WERI-Rb-1 (cell line): Measurements from ENCODE around the gene DBNDD2.

Experiments used
- DNase-seq: peaks from one replicate; pipeline ENCODE4 v3.0.0-alpha.2; 2020
- H3K27ac ChIP-seq: fragments of 250-450 bp; sonication (Bioruptor Pico); 2 replicates; pipeline ENCODE4 v1.5.1; 2020; ENCODE audit warnings: mild to moderate bottlenecking, moderate library complexity
- H3K27me3 ChIP-seq: fragments of 250-450 bp; sonication (Bioruptor Pico); 2 replicates; pipeline ENCODE4 v1.5.1; 2021; ENCODE audit warnings: mild to moderate bottlenecking, low read depth, moderate library complexity; ENCODE audit not compliant: insufficient read depth, severe bottlenecking
- H3K36me3 ChIP-seq: fragments of 250-450 bp; sonication (Bioruptor Pico); 2 replicates; pipeline ENCODE4 v1.5.1; 2020; ENCODE audit warnings: mild to moderate bottlenecking, moderate library complexity
- H3K4me3 ChIP-seq: 2 replicates; pipeline ENCODE4 v1.5.1; 2011; ENCODE audit warnings: low read depth, mild to moderate bottlenecking, control low read depth, low read length
- H3K9me3 ChIP-seq: fragments of 250-450 bp; sonication (Bioruptor Pico); 2 replicates; pipeline ENCODE4 v1.5.1; 2021; ENCODE audit warnings: mild to moderate bottlenecking, moderate library complexity; ENCODE audit not compliant: severe bottlenecking
- TF ChIP-seq, protein P1 (sequence below): IDR thresholded peaks from 2 replicates; pipeline ENCODE4 v1.5.1; 2011; ENCODE audit warnings: low read depth, mild to moderate bottlenecking, control low read depth, inconsistent platforms, low read length

The DBNDD2 gene

DNA sequence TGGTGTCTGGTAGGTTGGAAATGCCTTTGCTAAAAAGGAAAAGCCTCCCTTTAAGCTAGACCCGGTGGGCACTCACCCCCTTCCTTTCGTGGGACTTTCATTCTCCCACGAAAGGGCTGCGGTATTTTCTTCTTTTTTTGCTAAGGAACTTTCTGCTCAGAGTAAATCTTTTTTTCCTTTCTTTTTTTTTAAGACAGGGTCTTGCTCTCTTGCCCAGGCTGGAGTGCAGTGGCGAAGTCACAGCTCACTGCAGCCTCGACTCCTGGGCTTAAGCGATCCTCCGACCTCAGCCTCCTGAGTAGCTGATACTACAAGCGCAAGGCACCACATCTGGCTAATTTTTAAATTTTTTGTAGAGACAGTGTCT is 34.0 kb upstream of the DBNDD2 start:
- H3K4me3 ChIP-seq: no peak overlapping the region
- H3K36me3 ChIP-seq: peaks cover 10% of the 10 kb centered on the region
- TF ChIP-seq, protein P1, sequence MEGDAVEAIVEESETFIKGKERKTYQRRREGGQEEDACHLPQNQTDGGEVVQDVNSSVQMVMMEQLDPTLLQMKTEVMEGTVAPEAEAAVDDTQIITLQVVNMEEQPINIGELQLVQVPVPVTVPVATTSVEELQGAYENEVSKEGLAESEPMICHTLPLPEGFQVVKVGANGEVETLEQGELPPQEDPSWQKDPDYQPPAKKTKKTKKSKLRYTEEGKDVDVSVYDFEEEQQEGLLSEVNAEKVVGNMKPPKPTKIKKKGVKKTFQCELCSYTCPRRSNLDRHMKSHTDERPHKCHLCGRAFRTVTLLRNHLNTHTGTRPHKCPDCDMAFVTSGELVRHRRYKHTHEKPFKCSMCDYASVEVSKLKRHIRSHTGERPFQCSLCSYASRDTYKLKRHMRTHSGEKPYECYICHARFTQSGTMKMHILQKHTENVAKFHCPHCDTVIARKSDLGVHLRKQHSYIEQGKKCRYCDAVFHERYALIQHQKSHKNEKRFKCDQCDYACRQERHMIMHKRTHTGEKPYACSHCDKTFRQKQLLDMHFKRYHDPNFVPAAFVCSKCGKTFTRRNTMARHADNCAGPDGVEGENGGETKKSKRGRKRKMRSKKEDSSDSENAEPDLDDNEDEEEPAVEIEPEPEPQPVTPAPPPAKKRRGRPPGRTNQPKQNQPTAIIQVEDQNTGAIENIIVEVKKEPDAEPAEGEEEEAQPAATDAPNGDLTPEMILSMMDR: no peak
- no peaks in the 10 kb centered on the region for H3K9me3 ChIP-seq
- no peak overlapping the region for H3K27ac ChIP-seq
- DNase-seq: no peak
- no peaks in the 10 kb centered on the region for H3K27me3 ChIP-seq

- H3K27me3 ChIP-seq: no peaks in the 10 kb centered on the region
- no peak overlapping the region for H3K27ac ChIP-seq
- no peak overlapping the region for H3K4me3 ChIP-seq
- TF ChIP-seq, protein P1: no peak
- H3K9me3 ChIP-seq: no peaks in the 10 kb centered on the region
- DNase-seq: no peak
- H3K36me3 ChIP-seq: peaks cover 10% of the 10 kb centered on the region
Observed at GRCh38 chr20:45374966-45375365, 33.1 kb upstream of the DBNDD2 start.

DNA sequence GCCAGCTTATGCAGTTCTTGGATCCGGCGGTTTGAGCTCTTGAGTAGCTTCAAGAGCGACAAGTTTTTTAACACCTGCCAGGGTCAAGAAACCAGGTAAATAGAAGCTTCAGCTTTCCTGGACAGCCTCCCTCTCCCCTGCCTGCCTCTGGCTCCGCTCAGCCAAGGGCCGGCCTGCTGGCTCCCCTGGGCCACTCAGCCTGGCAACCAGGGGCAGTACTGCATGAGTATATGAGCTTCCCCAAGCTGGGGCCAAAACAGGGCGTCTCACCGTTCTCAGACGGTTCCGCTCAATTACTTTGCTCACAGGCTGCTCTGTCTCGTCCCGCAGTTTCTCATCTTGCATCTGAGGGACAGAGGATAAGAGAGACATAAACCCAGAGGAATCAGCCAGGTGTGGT is 30.8 kb upstream of the DBNDD2 start:
- TF ChIP-seq, protein P1: no peak
- H3K27me3 ChIP-seq: no peaks in the 10 kb centered on the region
- H3K4me3 ChIP-seq: no peak overlapping the region
- peaks cover 6% of the 10 kb centered on the region for H3K36me3 ChIP-seq
- peak; percentile 46 for DNase-seq
- no peaks in the 10 kb centered on the region for H3K9me3 ChIP-seq
- peak overlapping the region; percentile 64 for H3K27ac ChIP-seq

- H3K9me3 ChIP-seq: no peaks in the 10 kb centered on the region
- H3K4me3 ChIP-seq: no peak within 1 kb of the TSS
- H3K27me3 ChIP-seq: no peaks in the 10 kb centered on the region
- DNase-seq: peak; percentile 22
- H3K27ac ChIP-seq: peak within 1 kb of the TSS; percentile 64
- peaks cover 6% of the 10 kb centered on the region for H3K36me3 ChIP-seq
- TF ChIP-seq, protein P1: no peak
Observed at GRCh38 chr20:45378191-45378590, 29.9 kb upstream of the DBNDD2 start, which contains the start of gene TP53TG5. TP53TG5 (minus strand) TSS chr20:45378325; CDS start chr20:45378236, 89 bp downstream.

DNA sequence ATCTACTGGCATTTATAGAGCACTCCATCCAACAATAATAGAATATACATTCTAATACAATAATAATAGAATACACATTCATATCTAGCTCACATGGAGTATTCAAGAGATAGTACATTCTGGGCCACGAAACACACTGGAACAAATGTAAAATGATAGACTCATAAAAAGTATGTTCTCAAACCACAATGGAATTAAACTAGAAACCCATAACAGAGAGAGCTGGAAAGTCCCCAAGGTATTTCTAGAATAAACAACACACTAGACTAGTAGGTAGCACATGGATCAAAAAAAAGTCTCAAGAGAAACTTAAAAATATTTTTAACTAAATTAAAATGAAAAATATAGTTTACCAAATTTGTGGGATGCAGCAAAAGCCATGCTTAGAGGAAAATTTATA is 20.8 kb upstream of the DBNDD2 start:
- Histone ChIP-seq H3K27ac (no peak overlapping the region), H3K27me3 (no peaks in the 10 kb centered on the region), H3K9me3 (no peaks in the 10 kb centered on the region), H3K36me3 (no peaks in the 10 kb centered on the region), H3K4me3 (no peak overlapping the region)
- no peak for DNase-seq
- TF ChIP-seq, protein P1: no peak

DNA sequence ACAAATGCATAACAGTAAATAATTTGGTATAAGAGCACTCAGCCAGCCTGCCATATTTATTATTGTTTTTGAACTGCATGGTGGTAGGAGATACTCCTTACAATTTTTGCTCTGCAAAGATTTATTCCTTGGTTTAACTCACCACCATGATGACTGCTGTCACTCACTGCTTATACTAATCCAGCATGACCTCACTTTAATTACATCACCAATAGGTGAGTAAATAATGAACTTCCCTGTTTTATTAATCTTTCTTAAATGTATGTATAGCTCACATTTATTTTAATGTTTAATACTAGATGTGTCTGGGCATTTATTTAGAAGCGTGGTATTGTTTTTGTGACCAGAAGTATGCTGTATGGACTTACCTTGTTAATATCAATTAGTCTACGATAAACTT is 17.2 kb upstream of the DBNDD2 start:
- Histone ChIP-seq H3K36me3 (no peaks in the 10 kb centered on the region), H3K27ac (no peak overlapping the region), H3K9me3 (no peaks in the 10 kb centered on the region), H3K4me3 (no peak overlapping the region), H3K27me3 (no peaks in the 10 kb centered on the region)
- TF ChIP-seq, protein P1: no peak
- no peak for DNase-seq
